Lower lobe of right lung (tissue), 2 donors: Measurements from ENCODE around the gene COL5A1. TPM values are rescaled to one million over a fixed set of nuclear protein-coding genes. Genes with fewer than 3 reads are reported as not detected.
A peak's percentile ranks its signal among the peaks of the same experiment; 100 is the strongest.

Experiments used
- ATAC-seq, 2 donors: fragments of 200-7000 bp; cut with Tn5 transposase; one replicate each; pipeline ENCODE4 v1.9.1; 2020 to 2022; ENCODE audit warnings: mild to moderate bottlenecking in 2 of 2, moderate library complexity in 2 of 2
- DNase-seq: peaks from one replicate; pipeline ENCODE4 v3.0.0-alpha.2; 2020
- H3K27ac ChIP-seq: fragments of 200-600 bp; one replicate; pipeline ENCODE4 v1.8.0; 2022
- H3K27me3 ChIP-seq: fragments of 200-600 bp; one replicate; pipeline ENCODE4 v1.8.0; 2022; ENCODE audit warnings: low read depth
- H3K36me3 ChIP-seq: fragments of 200-600 bp; one replicate; pipeline ENCODE4 v1.8.0; 2022; ENCODE audit warnings: mild to moderate bottlenecking
- H3K4me1 ChIP-seq: fragments of 200-600 bp; one replicate; pipeline ENCODE4 v1.8.0; 2022
- H3K4me3 ChIP-seq: fragments of 200-600 bp; one replicate; pipeline ENCODE4 v1.8.0; 2022; ENCODE audit warnings: mild to moderate bottlenecking
- H3K9me3 ChIP-seq: fragments of 200-600 bp; one replicate; pipeline ENCODE4 v1.8.0; 2022
- CTCF ChIP-seq: fragments of 200-600 bp; IDR thresholded peaks from one replicate; pipeline ENCODE4 v1.8.0; 2022; ENCODE audit warnings: antibody characterized with exemption, mild to moderate bottlenecking
- intact Hi-C: fragments of 100-400 bp; cut with DNase I; formaldehyde crosslinking; loops from one replicate; pipeline ENCODE4 v1.11.0; 2022
- total RNA-seq: library from RNA; stranded (reverse); fragmentation: NEBNext Ultra II Directional; extraction: Animal tissue kit (Norgen Biotek cat#: 25700); gene quantifications from one replicate; pipeline ENCODE4 v1.2.1, GENCODE V29; 2021
- donor health status: DM: no; HTN: yes; CAD: no; lungs with severe emphysema.

Gene COL5A1
- total RNA-seq, 1 donor from 2014 or later = 29.0 TPM

- no peak overlapping the region for H3K4me3 ChIP-seq
- TF ChIP-seq CTCF = no peak
- H3K4me1 ChIP-seq = no peaks in the 10 kb centered on the region
- intact Hi-C loops = no loop called here
- H3K36me3 ChIP-seq = no peaks in the 10 kb centered on the region
- H3K27ac ChIP-seq = no peak overlapping the region
- ATAC-seq (no peak), DNase-seq (peak; percentile 26)
- no peaks in the 10 kb centered on the region for H3K9me3 ChIP-seq
- no peaks in the 10 kb centered on the region for H3K27me3 ChIP-seq
Measured at GRCh38 chr9:134691695-134692572, 50.3 kb downstream of the COL5A1 start.

DNA sequence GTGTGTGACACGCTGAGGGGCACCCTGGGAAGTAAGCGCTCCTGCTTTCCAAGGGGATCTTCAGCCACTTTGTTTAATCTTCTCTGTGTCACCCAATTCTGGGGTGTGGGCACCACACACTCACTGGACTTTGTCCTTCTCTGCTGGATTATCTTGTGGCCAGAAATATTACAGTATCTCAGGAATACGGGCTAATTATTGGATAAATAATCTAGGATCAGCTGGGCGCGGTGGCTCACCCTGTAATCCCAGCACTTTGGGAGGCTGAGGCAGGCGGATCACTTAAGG is 50.9 kb downstream of the COL5A1 start:
- TF ChIP-seq CTCF = no peak
- Histone ChIP-seq H3K36me3 (no peaks in the 10 kb centered on the region), H3K27ac (no peak overlapping the region), H3K4me1 (no peaks in the 10 kb centered on the region), H3K9me3 (no peaks in the 10 kb centered on the region), H3K27me3 (no peaks in the 10 kb centered on the region), H3K4me3 (no peak overlapping the region)
- DNase-seq (no peak), ATAC-seq (no peak)
- intact Hi-C loops = no loop called here

GRCh38 chr9:134693011-134693410 is 51.4 kb downstream of the COL5A1 start:
- TF ChIP-seq CTCF = no peak

GRCh38 chr9:134693641-134694367 is 52.2 kb downstream of the COL5A1 start:
- H3K27me3 ChIP-seq = peaks cover 4% of the 10 kb centered on the region

More at GRCh38 chr9:134693011-134693410, 51.4 kb downstream of the COL5A1 start:
- intact Hi-C loops = no loop called here
- DNase-seq (peak; percentile 24), ATAC-seq (no peak)
- Histone ChIP-seq H3K27ac (no peak overlapping the region), H3K36me3 (no peaks in the 10 kb centered on the region), H3K4me1 (no peaks in the 10 kb centered on the region), H3K4me3 (no peak overlapping the region), H3K27me3 (no peaks in the 10 kb centered on the region), H3K9me3 (no peaks in the 10 kb centered on the region)

GRCh38 chr9:134694368-134694665 is 52.7 kb downstream of the COL5A1 start:
- Histone ChIP-seq H3K9me3 (no peaks in the 10 kb centered on the region), H3K4me1 (peaks cover 8% of the 10 kb centered on the region), H3K27ac (no peak overlapping the region), H3K27me3 (peaks cover 4% of the 10 kb centered on the region), H3K4me3 (no peak overlapping the region), H3K36me3 (no peaks in the 10 kb centered on the region)
- no peak for TF ChIP-seq CTCF
- no peak for DNase-seq
- no peak for ATAC-seq
- intact Hi-C loops = no loop called here

More at GRCh38 chr9:134693641-134694367, 52.2 kb downstream of the COL5A1 start:
- Histone ChIP-seq H3K4me3 (no peak overlapping the region), H3K4me1 (peaks cover 5% of the 10 kb centered on the region), H3K9me3 (no peaks in the 10 kb centered on the region), H3K27ac (no peak overlapping the region), H3K36me3 (no peaks in the 10 kb centered on the region)
- intact Hi-C loops = no loop called here
- peak; percentile 37 for DNase-seq
- TF ChIP-seq CTCF = no peak
- no peak for ATAC-seq
